ENCODE data around the gene BMP7.

GRCh38 chr20:57229490-57229889, 37.0 kb downstream of the BMP7 start:
- TF ChIP-seq EZH2 (IDR thresholded peaks at IDR 0.05; ENCODE audit: insufficient read depth, poor library complexity, severe bottlenecking) (no peak), EZH2phosphoT487 (IDR thresholded peaks at IDR 0.05; ENCODE audit: insufficient read depth, low read depth) (no peak)
